GM21390 (cell line): ENCODE data around the gene EMC8.
"Not testable (repeated sequence)": the region's sequence is repeated elsewhere in the genome, so short reads cannot be mapped to it uniquely, and the experiment has no call there.

Experiments
- ATAC-seq: cut with Tn5 transposase; IDR thresholded peaks from one replicate; pipeline ENCODE4 v1.9.1; 2021; ENCODE audit not compliant: unreplicated experiment

EMC8 gene

DNA sequence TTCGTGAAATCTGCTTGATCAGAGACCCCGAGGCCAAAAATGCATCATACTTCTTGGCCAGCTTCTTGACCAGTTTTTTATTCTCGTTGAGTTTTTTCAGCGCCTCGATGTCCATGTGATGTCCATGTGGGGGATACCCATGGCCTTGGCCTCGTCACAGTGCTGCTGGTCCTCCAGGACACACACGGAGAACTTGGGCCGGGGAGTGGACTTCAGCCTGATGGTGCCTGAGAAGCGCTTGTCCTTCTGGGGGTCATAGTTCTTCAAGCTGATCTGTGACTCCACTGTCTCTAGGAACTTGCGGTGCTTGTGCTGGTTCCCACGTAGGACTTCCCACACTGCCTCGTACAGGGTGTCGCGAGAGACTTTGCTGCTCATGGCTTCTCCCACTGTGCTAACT is 16.8 kb upstream of the EMC8 start:
- ATAC-seq, result no peak

DNA sequence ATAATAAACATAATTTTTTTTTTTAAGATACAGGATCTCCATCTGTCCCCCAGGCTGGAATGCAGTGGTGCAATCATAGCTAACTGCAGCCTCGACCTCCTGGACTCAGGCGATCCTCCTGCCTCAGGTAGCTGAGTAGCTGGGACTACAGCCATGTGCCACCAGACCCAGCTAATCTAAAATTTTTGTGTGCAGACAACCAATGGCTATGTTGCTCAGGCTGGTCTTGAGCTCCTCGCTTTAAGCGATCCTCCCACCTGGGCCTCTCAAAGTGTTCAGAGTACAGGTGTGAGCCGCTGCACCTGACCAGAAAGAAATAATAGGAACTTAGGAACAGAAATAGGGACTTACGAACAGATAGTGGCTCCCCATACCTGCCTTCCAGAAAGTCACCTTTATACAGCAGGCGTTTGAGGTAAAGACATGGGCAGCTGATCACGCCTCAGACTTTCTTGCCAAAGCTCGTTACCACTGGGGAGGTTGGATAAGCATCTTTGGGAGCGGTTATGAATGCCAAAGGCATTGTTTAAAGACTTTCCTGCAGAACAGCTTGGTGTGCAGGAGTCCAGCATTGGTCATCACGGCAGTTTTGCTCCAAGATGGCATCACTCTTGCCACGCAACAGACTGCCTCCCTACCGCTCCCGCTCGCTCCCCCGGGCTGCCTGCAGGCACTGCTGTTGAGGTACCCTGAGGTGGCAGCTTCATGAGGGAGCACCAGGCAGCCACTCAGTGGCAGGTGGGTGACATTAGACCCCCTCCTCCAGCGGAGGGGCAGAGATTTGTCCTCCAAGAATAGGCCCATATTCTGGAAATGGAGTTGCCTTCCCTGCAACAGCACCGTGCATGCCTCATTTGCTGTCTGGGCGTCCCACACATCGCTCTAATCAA is 13.7 kb upstream of the EMC8 start:
- no peak for ATAC-seq

DNA sequence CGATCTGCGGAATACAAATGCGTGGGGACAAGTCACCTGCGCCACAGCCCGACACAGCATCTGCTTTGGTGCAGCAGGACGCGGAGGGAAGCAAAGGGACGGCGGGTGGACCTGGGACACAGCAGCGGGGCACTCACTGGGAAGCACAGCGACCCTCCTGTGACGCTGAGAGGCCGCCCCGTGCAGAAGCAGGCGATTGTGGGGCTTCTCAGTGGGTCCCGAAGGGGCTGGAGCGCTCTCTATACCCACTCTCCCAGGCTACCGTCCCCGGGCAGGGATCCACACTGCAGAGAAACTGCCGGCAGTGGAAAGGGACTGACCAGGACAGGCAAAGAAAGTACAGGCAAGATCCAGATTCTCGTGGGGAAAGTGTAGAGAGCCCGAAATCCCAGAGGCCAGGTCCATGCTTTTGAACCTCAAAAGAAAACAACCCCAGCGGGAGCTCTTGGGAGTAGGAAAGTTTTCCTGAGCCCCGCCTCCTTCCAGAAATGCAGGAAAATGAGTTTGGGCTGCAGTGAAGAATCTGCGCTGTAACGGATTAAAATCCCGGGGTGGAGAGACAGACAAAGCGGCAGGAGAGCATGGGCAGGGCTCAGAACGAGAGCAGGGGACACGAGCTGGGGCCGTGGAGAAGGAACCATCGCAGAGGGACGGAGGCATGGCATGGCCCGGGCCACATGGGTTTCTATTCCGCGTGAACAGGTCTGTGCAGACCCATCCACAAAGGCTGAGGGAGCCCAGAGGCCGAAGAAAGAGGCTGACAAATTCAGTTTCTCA is 12.9 kb upstream of the EMC8 start:
- ATAC-seq, result no peak

- ATAC-seq, result no peak
Observed at GRCh38 chr16:85810742-85811115, 11.4 kb upstream of the EMC8 start.

DNA sequence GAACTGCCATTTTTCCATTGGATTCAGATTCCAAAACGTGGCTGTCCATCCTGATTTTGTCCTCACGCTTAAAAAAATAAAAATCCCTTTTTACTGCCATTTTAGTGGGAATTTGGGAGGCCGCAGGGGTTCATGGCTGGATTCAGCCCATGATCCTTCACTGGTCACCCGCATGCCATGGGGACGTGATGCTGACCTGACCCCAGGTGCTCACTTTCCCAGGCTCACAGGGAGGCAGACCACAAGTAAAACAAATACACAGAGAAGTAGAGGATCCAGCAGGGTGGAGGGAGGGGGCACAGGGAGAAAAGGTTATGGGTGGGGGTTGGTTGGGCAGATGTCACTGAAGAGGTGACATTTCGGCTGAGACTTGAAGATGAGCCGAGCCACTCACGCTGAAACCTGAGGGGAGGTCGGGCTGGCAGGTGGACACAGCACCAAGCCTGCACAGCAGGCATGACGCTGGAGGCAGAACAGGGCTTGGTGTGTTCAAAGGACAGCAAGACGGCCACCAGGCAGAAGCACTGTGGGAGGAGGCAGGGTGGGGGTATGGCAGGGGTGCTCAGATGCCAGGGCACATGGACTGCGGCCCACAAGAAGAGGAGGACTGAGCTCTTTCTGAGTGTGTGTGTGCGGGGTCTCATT is 10.9 kb upstream of the EMC8 start:
- no peak for ATAC-seq

GRCh38 chr16:85809645-85810044 is 10.3 kb upstream of the EMC8 start:
- ATAC-seq, result no peak

DNA sequence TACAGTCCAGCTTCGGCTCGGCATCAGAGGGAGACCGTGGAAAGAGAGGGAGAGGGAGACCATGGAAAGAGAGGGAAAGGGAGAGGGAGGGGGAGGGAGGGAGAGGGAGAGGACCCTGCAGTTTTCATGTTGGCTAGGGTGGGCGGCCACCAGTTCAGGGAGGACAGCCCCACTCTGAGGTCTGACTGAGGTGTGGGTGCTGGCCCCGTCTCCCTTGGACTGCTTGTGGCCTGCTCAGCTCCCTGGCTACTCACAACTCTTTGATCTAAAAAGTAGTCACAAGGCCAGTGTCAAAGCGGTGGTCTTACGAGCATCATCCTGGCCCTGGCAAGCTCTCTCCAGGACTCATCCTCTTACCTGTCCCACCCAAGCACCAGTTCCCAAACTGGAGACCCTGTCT is 9.6 kb upstream of the EMC8 start:
- no peak for ATAC-seq

GRCh38 chr16:85808104-85808503 is 8.8 kb upstream of the EMC8 start:
- ATAC-seq, result not testable (repeated sequence)

DNA sequence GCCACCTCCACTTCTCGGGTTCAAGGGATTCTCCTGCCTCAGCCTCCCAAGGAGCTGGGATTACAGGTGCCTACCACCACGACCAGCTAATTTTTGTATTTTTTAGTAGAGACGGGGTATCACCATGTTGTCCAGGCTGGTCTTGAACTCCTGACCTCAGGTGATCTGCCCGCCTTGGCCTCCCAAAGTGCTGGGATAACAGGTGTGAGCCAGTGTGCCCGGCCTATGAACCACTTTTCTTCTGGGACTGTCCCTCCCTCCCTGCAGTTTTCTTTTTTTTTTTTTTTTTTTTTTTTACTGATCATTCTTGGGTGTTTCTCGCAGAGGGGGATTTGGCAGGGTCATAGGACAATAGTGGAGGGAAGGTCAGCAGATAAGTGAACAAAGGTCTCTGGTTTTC is 8.0 kb upstream of the EMC8 start:
- ATAC-seq, result not testable (repeated sequence)

GRCh38 chr16:85806539-85806938 is 7.2 kb upstream of the EMC8 start:
- no peak for ATAC-seq

GRCh38 chr16:85805442-85806045 is 6.2 kb upstream of the EMC8 start:
- no peak for ATAC-seq

GRCh38 chr16:85803570-85803969 is 4.2 kb upstream of the EMC8 start:
- no peak for ATAC-seq

DNA sequence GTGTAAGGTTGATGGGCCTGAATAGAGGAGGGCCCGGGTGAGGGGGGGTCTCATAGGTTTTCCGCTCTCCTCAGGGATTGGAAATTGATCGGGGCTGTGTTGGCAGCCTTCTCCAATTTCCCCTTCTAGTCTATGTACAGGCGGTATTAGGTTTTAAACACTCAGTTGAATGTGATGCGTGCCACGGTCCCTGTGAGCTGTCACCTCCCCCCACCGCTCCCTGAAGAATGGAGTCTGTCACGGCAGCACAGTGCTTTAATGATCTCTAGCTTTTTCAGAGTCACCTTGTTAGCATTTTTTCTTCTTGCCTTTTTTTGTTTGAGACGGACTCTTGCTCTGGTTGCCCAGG is 951 bp upstream of the EMC8 start:
- no peak for ATAC-seq

DNA sequence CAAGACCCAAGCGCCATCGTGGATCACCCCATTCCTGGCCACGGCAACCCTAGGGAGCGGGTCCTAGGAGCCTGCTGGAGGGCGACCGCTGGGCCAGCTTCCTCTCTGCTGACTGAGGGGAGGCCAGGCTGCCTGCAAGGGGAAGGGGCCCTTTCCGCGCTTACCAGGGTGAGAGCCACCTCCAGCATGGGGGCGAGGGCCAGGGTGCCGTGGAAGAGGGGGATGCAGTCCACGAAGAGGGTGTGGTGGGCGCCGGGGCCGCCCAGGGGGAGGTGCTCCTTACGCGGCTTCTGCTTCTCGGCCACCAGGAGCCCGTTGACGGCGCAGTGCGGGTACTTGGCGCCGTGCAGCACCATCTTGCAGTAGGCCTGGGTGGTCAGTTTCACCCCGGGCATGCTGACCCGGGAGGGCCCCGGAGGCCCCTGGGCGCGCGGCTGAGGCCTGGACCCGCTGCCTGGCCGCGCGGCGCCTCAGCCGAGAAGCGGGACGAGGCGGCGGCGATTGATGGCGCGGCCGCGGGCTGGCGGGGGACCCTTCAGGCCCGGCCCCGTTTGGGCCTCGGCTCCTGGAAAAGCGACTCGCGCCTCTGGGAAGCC is 345 bp downstream of the EMC8 start:
- ATAC-seq, result peak; percentile 30

GRCh38 chr16:85798283-85798776 is 1.0 kb downstream of the EMC8 start:
- ATAC-seq, result no peak

DNA sequence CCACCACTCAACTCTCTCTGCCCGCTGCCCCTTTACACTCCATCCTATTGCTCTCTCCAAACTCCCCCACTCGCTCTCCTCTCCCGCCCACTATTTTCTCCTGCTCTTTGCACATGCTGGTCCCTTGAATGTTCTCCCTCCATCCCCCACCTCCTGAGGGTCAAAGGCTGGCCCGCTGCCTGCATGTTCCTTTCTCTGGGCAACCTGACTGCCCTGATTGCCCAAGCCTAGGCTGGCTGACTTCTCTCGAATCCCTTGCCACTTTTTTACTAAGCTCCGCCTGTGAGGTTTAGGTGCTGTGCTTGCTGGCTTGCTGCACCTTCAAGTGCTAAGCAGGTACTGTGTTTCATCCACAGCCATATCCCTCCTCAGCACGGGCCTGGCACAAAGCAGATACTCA is 2.7 kb downstream of the EMC8 start:
- ATAC-seq, result no peak

GRCh38 chr16:85796152-85796551 is 3.2 kb downstream of the EMC8 start:
- no peak for ATAC-seq

GRCh38 chr16:85794696-85795095 is 4.6 kb downstream of the EMC8 start:
- no peak for ATAC-seq

GRCh38 chr16:85793662-85794298 is 5.6 kb downstream of the EMC8 start:
- no peak for ATAC-seq

- ATAC-seq, result no peak
Observed at GRCh38 chr16:85789773-85790172, 9.6 kb downstream of the EMC8 start.
